Psoas muscle (tissue), 8 donors: Measurements from ENCODE around the gene PCDHA1. TPM values are rescaled to one million over a fixed set of nuclear protein-coding genes. Genes with fewer than 3 reads are reported as not detected.
"Not testable (repeated sequence)": the region's sequence is repeated elsewhere in the genome, so short reads cannot be mapped to it uniquely, and the experiment has no call there.

Experiments used
- ATAC-seq, 4 donors: fragments of 200-7000 bp; cut with Tn5 transposase; one replicate each; pipeline ENCODE4 v1.9.1; 2020; ENCODE audit warnings: moderate library complexity in 3 of 4, mild to moderate bottlenecking in 2 of 4
- DNase-seq, 2 donors: peaks; one replicate each; pipeline ENCODE4 v3.0.0-alpha.2; 2020
- H3K27ac ChIP-seq: fragments of 200-600 bp; one replicate; pipeline ENCODE4 v1.8.0; 2022
- H3K27me3 ChIP-seq, 3 donors: fragments of 200-600 bp in 1 of 3; one replicate each; pipeline versions ENCODE4 v1.6.1 to v1.8.0; 2013 to 2022; ENCODE audit warnings: low read length in 2 of 3, mild to moderate bottlenecking in 2 of 3, moderate library complexity in 1 of 3; ENCODE audit not compliant: insufficient read depth in 3 of 3
- H3K36me3 ChIP-seq, 2 donors: fragments of 200-600 bp in 1 of 2; one replicate each; pipeline versions ENCODE4 v1.6.1 to v1.8.0; 2013 to 2022; ENCODE audit warnings: low read depth in 1 of 2, mild to moderate bottlenecking in 1 of 2, moderate library complexity in 1 of 2; ENCODE audit not compliant: insufficient read depth in 1 of 2
- H3K4me1 ChIP-seq: fragments of 200-600 bp; one replicate; pipeline ENCODE4 v1.8.0; 2022
- H3K4me3 ChIP-seq: fragments of 200-600 bp; one replicate; pipeline ENCODE4 v1.8.0; 2022; ENCODE audit warnings: mild to moderate bottlenecking
- H3K9me3 ChIP-seq: fragments of 200-600 bp; one replicate; pipeline ENCODE4 v1.8.0; 2022
- WGBS, 3 donors: extraction: QIAGEN DNeasy Blood & Tissue Kit; methylation state at CpG; one replicate each; pipeline versions ENCODE4 v1.1.6 to v1.1.7; 2013; 5-methylcytosine and 5-hydroxymethylcytosine counted together
- intact Hi-C, 2 donors: fragments of 100-400 bp; cut with DNase I; formaldehyde crosslinking; loops; one replicate each; pipeline versions ENCODE4 v1.11.0 to v1.14.2; 2022
- polyA plus RNA-seq, 3 donors: library from polyadenylated mRNA; stranded (reverse); fragments of 200-250 nt; gene quantifications; one replicate each; pipeline ENCODE4 v1.2.3, GENCODE V29; 2013
- total RNA-seq, 4 donors: library from RNA; stranded (reverse); fragmentation: NEBNext Ultra II Directional in 2 of 4; extraction: Animal tissue kit (Norgen Biotek cat#: 25700) in 2 of 4; gene quantifications; one replicate each; pipeline versions ENCODE4 v1.2.1 to v1.2.4, GENCODE V29; 2021 to 2023
- TF ChIP-seq, protein P1 (sequence below): fragments of 200-600 bp; IDR thresholded peaks from one replicate; pipeline ENCODE4 v1.8.0; 2022; ENCODE audit warnings: antibody characterized with exemption
- donor health status: healthy with polysubstance abuse.
- donor health status: DM: no; HTN: no; CAD: no; lungs with moderate emphysema.
- donor health status: Bipolar disorder and iron deficiency.
- donor health status: healthy.
- donor health status: DM: yes; HTN: yes; CAD: no.
- donor health status: DM: no; HTN: no; CAD: no.
- donor health status: DM: no; HTN: no; CAD: no.
- donor health status: DM: yes; HTN: yes; CAD: no.

The PCDHA1 gene
- total and polyA plus RNA-seq, 7 donors = 0.10 TPM; not detected in 6

DNA sequence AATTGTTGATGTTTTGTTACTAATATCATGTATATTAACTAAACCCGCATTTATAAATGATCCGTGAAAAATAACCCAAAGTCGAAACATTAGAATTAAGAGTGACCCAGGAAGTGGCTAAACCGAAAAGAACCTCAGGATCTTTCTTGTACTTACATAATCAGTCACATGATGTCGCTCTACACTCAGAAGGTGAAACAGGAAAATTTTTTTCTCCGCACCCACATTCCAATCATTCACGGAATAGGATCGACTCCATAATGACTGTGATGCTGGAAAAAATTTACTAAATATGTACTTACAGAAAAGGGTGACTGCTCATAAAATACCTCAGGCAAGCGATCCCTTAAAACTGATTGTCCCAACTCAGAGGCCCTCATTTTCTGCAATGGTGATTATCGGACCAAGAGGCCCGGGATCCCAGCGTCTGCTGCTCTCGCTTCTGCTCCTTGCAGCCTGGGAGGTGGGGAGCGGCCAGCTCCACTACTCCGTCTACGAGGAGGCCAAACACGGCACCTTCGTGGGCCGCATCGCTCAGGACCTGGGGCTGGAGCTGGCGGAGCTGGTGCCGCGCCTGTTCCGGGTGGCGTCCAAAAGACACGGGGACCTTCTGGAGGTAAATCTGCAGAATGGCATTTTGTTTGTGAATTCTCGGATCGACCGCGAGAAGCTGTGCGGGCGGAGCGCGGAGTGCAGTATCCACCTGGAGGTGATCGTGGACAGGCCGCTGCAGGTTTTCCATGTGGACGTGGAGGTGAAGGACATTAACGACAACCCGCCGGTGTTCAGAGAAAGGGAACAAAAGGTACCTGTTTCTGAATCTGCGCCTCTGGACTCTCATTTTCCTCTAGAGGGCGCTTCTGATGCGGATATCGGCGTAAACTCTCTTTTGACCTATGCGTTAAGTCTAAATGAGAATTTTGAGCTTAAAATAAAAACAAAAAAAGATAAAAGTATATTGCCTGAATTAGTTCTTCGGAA is 89.4 kb downstream of the PCDHA1 start, which contains the start of gene PCDHA12:
Gene PCDHA12, plus strand, starts transcription at position 224 of the 981 bp plus-strand sequence. Its CDS starts 165 bp downstream, at position 389.
- H3K36me3 ChIP-seq = no peaks in the 10 kb centered on the region
- peaks cover 0 to 37% (median 2%) of the 10 kb centered on the region in 3 donors for H3K27me3 ChIP-seq
- no peak within 1 kb of the TSS for H3K27ac ChIP-seq
- DNase-seq = no peak
- peaks cover 5% of the 10 kb centered on the region for H3K9me3 ChIP-seq
- TF ChIP-seq, protein P1, sequence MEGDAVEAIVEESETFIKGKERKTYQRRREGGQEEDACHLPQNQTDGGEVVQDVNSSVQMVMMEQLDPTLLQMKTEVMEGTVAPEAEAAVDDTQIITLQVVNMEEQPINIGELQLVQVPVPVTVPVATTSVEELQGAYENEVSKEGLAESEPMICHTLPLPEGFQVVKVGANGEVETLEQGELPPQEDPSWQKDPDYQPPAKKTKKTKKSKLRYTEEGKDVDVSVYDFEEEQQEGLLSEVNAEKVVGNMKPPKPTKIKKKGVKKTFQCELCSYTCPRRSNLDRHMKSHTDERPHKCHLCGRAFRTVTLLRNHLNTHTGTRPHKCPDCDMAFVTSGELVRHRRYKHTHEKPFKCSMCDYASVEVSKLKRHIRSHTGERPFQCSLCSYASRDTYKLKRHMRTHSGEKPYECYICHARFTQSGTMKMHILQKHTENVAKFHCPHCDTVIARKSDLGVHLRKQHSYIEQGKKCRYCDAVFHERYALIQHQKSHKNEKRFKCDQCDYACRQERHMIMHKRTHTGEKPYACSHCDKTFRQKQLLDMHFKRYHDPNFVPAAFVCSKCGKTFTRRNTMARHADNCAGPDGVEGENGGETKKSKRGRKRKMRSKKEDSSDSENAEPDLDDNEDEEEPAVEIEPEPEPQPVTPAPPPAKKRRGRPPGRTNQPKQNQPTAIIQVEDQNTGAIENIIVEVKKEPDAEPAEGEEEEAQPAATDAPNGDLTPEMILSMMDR = no peak
- no peak within 1 kb of the TSS for H3K4me3 ChIP-seq
- no peaks in the 10 kb centered on the region for H3K4me1 ChIP-seq
- 12 to 17% (median 16%) methylated on average over 45 to 46 of the region's 47 CpGs for WGBS, 3 donors
- intact Hi-C loops = no loop called here
- ATAC-seq = no peak

DNA sequence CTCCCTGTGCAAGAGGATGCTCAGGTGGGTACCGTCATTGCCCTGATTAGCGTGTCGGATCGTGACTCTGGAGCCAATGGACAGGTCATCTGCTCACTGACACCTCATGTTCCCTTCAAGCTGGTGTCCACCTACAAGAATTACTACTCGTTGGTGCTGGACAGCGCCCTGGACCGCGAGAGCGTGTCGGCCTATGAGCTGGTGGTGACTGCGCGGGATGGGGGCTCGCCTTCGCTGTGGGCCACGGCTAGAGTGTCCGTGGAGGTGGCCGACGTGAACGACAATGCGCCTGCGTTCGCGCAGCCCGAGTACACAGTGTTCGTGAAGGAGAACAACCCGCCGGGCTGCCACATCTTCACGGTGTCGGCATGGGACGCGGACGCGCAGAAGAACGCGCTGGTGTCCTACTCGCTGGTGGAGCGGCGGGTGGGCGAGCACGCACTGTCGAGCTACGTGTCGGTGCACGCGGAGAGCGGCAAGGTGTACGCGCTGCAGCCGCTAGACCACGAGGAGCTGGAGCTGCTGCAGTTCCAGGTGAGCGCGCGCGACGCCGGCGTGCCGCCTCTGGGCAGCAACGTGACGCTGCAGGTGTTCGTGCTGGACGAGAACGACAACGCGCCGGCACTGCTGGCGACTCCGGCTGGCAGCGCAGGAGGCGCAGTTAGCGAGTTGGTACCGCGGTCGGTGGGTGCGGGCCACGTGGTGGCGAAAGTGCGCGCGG is 90.8 kb downstream of the PCDHA1 start:
- H3K4me3 ChIP-seq, H3K4me1 ChIP-seq, DNase-seq, intact Hi-C loops, H3K27ac ChIP-seq, ATAC-seq, H3K9me3 ChIP-seq, H3K36me3 ChIP-seq: not testable (repeated sequence)
- H3K27me3 ChIP-seq = peaks cover 0 to 37% (median 2%) of the 10 kb centered on the region in 3 donors
- WGBS, 3 donors = 31 to 43% (median 35%) methylated on average over 75 to 80 of the region's 80 CpGs

DNA sequence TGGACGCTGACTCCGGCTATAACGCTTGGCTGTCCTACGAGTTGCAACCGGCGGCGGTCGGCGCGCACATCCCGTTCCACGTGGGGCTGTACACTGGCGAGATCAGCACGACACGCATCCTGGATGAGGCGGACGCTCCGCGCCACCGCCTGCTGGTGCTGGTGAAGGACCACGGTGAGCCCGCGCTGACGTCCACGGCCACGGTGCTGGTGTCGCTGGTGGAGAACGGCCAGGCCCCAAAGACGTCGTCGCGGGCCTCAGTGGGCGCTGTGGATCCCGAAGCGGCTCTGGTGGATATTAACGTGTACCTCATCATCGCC is 91.3 kb downstream of the PCDHA1 start:
- no peak overlapping the region for H3K27ac ChIP-seq
- DNase-seq = no peak
- intact Hi-C loops = no loop called here
- TF ChIP-seq, protein P1 = no peak
- no peak for ATAC-seq
- H3K36me3 ChIP-seq = no peaks in the 10 kb centered on the region
- no peaks in the 10 kb centered on the region for H3K4me1 ChIP-seq
- peaks cover 4% of the 10 kb centered on the region for H3K9me3 ChIP-seq
- H3K4me3 ChIP-seq = no peak overlapping the region
- 36 to 47% (median 42%) methylated on average over 37 of the region's 37 CpGs for WGBS, 3 donors
- H3K27me3 ChIP-seq = peaks cover 0 to 42% (median 2%) of the 10 kb centered on the region in 3 donors

DNA sequence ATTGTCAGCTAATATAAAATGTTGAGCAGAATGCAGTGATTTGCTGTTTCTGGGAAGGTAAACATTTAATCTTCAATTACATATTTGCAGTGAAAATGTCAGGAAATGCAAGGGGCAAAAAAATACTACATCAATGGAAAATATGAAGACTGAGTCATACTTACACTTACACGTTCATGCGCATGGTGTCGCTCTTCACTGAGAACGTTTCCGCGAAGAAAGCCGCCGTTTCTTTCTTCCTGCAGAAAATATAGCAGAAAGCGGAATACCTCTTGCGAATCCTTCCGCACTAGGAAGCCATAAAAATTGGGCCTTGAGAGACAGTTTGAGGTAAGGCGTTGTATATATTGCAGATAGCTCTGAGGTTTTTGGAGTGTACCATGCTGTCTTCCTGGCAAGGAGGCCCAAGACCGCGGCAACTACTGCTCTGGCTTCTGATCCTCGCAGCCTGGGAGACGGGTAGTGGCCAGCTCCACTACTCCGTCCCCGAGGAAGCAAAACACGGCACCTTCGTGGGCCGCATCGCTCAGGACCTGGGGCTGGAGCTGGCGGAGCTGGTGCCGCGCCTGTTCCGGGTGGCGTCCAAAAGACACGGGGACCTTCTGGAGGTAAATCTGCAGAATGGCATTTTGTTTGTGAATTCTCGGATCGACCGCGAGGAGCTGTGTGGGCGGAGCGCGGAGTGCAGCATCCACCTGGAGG is 96.1 kb downstream of the PCDHA1 start, which contains the start of gene PCDHA13:
Gene PCDHA13, plus strand, starts transcription at position 236 of the 702 bp plus-strand sequence. Its CDS starts 145 bp downstream, at position 381.
- 9 to 13% (median 11%) methylated on average over 29 to 33 of the region's 35 CpGs for WGBS, 3 donors
- intact Hi-C loops = no loop called here
- peaks cover 0 to 15% (median 2%) of the 10 kb centered on the region in 3 donors for H3K27me3 ChIP-seq
- TF ChIP-seq, protein P1 = no peak
- H3K4me3 ChIP-seq = no peak within 1 kb of the TSS
- H3K9me3 ChIP-seq = peaks cover 4% of the 10 kb centered on the region
- no peaks in the 10 kb centered on the region for H3K4me1 ChIP-seq
- no peak for DNase-seq
- H3K36me3 ChIP-seq = no peaks in the 10 kb centered on the region
- H3K27ac ChIP-seq = no peak within 1 kb of the TSS
- no peak for ATAC-seq
